ENCODE results near the gene GMDS. TPM values are rescaled to one million over a fixed set of nuclear protein-coding genes. Genes with fewer than 3 reads are reported as not detected.

The GMDS gene
- total RNA-seq, 1 experiment from 2014 or later = 27.6 TPM

- peaks cover 14 to 39% (median 21%) of the 10 kb centered on the region in 3 experiments for H3K36me3 Mint-ChIP-seq (ENCODE audit: insufficient read depth in 1 of 3, low read depth in 3 of 3)
- no peak overlapping the region for H3K18ac ChIP-seq (ENCODE audit: insufficient read length, low read depth, low read length)
These were observed 261.6 kb downstream of the GMDS start for GRCh38 chr6:1983850-1984249.

More at GRCh38 chr6:1983850-1984249, 261.6 kb downstream of the GMDS start:
- H3K9ac ChIP-seq (ENCODE audit: extremely low read depth, insufficient read length, low read length) = no peak overlapping the region
- H3K23ac ChIP-seq (ENCODE audit: insufficient read length, low read depth, low read length) = no peak overlapping the region
- no peak overlapping the region for H2BK5ac ChIP-seq (ENCODE audit: insufficient read length, low read length)
- H3K4me2 ChIP-seq (ENCODE audit: insufficient read depth, insufficient read length, low read length) = no peak overlapping the region
- H2AK5ac ChIP-seq (ENCODE audit: insufficient read length, low read length) = no peak overlapping the region
- H2BK120ac ChIP-seq (ENCODE audit: low read depth, low read length, poor library complexity, severe bottlenecking) = no peak overlapping the region
- no peak for TF ChIP-seq CTCF (conservative IDR thresholded peaks at IDR 0.05)
- H4K20me1 ChIP-seq (ENCODE audit: control insufficient read depth, insufficient read depth, insufficient read length) = no peaks in the 10 kb centered on the region
- no CpG with 5 or more reads among the region's 1 CpG for WGBS (ENCODE audit: extremely low coverage, insufficient read length, low lambda C conversion rate)
- H3K4ac ChIP-seq (ENCODE audit: low read depth, low read length) = no peak overlapping the region
- H3K79me1 ChIP-seq (ENCODE audit: insufficient read depth, low read depth, low read length, poor library complexity, severe bottlenecking) = no peaks in the 10 kb centered on the region
- no peak overlapping the region for H2AFZ ChIP-seq (ENCODE audit: low read length)
- Mint-ChIP-seq H3K9me3 (peaks cover 38 to 48% of the 10 kb centered on the region in 2 experiments), H3K4me1 (peaks cover under 1 to 1% of the 10 kb centered on the region in 2 experiments), H3K27me3 (ENCODE audit: low read depth) (no peaks in the 10 kb centered on the region), H3K27ac (no peak overlapping the region), H3K4me3 (no peak overlapping the region)
- no peak overlapping the region for H3K14ac ChIP-seq (ENCODE audit: insufficient read depth, low read length)
- no peak overlapping the region for H2BK20ac ChIP-seq (ENCODE audit: low read depth, low read length, poor library complexity, severe bottlenecking)
- no peak overlapping the region for H2BK15ac ChIP-seq (ENCODE audit: low read depth, low read length)
- no peaks in the 10 kb centered on the region for H3K23me2 ChIP-seq (ENCODE audit: insufficient read length, low read depth, low read length, poor library complexity, severe bottlenecking)
- no peak overlapping the region for H3T11ph ChIP-seq (ENCODE audit: low read length)
- H3K27ac ChIP-seq (ENCODE audit: insufficient read length, low read depth, low read length) = no peak overlapping the region
- DNase-seq = no peak
- H3K4me1 ChIP-seq (ENCODE audit: insufficient read depth, low read length) = 0 out of 2 replicates have a peak, but pooled peaks cover under 1% of the 10 kb centered on the region
- H4K5ac ChIP-seq (ENCODE audit: insufficient read length, low read depth, low read length) = no peak overlapping the region
- no peaks in the 10 kb centered on the region for H3K27me3 ChIP-seq (ENCODE audit: insufficient read depth, low read length)
- no peaks in the 10 kb centered on the region for H3K79me2 ChIP-seq (ENCODE audit: insufficient read depth, low read length)
- H3K56ac ChIP-seq (ENCODE audit: insufficient read length, low read depth, low read length) = no peak overlapping the region
- H4K91ac ChIP-seq (ENCODE audit: insufficient read length, low read depth, low read length) = no peak overlapping the region
- H4K8ac ChIP-seq (replicated peaks; ENCODE audit: insufficient read length, low read depth, low read length) = no peak overlapping the region
- no peak overlapping the region for H2BK12ac ChIP-seq (ENCODE audit: insufficient read length, low read depth, low read length)
- no peaks in the 10 kb centered on the region for H3K9me3 ChIP-seq (ENCODE audit: control insufficient read depth, low read depth, low read length)
